Testis (tissue), 2 donors: ENCODE results near the gene ADAM12.

ENCODE experiments used
- CTCF ChIP-seq, 3 experiments: fragments of 450-650 bp in 2 of 3; fragments of 200-600 bp in 1 of 3; sonication (generic) in 1 of 3; IDR thresholded peaks; one replicate each; pipeline ENCODE4 v1.5.1; 2016 to 2019; ENCODE audit warnings: antibody characterized with exemption in 3 of 3, mild to moderate bottlenecking in 2 of 3, moderate library complexity in 1 of 3
- POLR2A ChIP-seq: fragments of 450-650 bp; IDR thresholded peaks from one replicate; pipeline ENCODE4 v1.6.1; 2017; ENCODE audit warnings: antibody characterized with exemption, mild to moderate bottlenecking, moderate library complexity

GRCh38 chr10:126160971-126161630, 227.2 kb downstream of the ADAM12 start:
- TF ChIP-seq POLR2A (no peak), CTCF (IDR thresholded peaks at IDR 0.05) (no peak)
